Retinal pigment epithelial cell (primary cell): ENCODE results near the gene CLDN18.

Source experiments
- DNase-seq: peaks from one replicate; pipeline ENCODE4 v3.0.0-alpha.2; 2010; ENCODE audit warnings: low read depth
- H3K4me3 ChIP-seq: 2 replicates; pipeline ENCODE4 v1.5.1; 2011; ENCODE audit warnings: mild to moderate bottlenecking, low read length, control low read depth, moderate library complexity
- CTCF ChIP-seq: conservative IDR thresholded peaks from 2 replicates; pipeline ENCODE4 v1.5.1; 2011; ENCODE audit warnings: low read depth, low read length, control low read depth, inconsistent platforms

Gene CLDN18

GRCh38 chr3:138047596-138048158, 37.7 kb downstream of the CLDN18 start:
- no peak for TF ChIP-seq CTCF
- H3K4me3 ChIP-seq, result no peak overlapping the region
- DNase-seq, result no peak

GRCh38 chr3:138049157-138049919, 39.4 kb downstream of the CLDN18 start:
- peak; percentile 23 for DNase-seq
- no peak overlapping the region for H3K4me3 ChIP-seq
- TF ChIP-seq CTCF, result peak; percentile 25

DNA sequence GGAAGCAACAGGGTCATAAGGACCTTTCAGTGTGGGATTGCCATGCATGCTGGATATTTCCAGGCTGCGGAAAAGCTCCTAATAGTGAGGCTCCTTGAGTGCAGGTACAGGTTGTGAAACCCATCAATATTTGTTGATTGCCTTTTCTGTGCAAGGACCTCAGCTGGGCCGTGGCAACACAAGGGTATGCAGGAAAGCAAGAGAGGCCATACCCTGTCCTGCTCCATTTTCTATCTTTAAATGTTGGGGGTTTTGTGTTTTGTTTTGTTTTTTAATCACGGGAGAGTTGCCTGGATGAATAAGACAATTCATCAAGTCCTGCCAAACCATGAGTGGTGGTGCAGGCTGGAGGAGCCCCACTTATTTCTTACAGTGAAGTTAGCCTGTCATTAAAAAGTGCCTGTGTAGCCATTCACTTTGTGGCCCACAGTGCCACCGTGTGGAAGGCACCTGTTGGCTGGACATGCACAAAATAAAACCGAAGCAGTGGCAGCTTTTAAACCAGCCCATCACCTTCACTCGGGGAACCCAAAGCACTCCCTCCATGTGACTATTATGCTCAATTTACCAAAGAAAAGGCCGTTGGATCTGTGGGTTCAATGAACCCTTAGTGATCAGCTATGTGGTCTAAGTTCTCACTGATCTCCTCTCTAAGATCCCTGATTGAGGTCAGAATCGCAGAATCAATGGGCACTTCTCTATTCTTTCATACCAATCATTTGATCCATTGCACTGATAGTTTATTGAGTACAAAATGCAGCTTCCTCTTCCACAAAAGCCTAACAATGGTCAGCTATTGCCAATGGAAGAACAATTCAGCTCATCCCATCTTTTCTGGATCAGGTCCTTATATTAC, 42.2 kb downstream of the CLDN18 start:
- no peak overlapping the region for H3K4me3 ChIP-seq
- TF ChIP-seq CTCF, result peak; percentile 89
- DNase-seq, result no peak

GRCh38 chr3:138054057-138054456, 44.1 kb downstream of the CLDN18 start:
- no peak for DNase-seq
- H3K4me3 ChIP-seq, result no peak overlapping the region
- TF ChIP-seq CTCF, result no peak

DNA sequence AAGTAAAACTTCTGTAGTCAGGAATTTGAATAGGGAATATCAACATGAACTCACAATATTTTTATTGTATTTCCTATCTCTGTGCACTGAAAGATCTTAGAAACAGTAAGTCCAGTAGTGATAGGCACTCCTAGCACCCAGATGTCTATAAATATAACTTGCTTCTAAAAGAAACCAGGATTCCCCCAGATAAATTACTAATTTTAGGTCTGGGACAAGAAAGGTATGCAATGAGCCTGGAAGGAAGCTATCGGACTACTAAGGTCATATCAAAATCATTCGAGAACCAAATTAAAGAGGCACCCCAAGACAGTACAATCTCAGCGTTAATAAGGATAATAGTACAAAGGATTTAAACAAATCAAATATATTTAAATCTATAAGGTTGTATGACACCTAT, 47.4 kb downstream of the CLDN18 start:
- no peak for TF ChIP-seq CTCF
- DNase-seq, result no peak
- no peak overlapping the region for H3K4me3 ChIP-seq

- no peak overlapping the region for H3K4me3 ChIP-seq
- DNase-seq, result no peak
- TF ChIP-seq CTCF, result no peak
These were observed 49.3 kb downstream of the CLDN18 start for GRCh38 chr3:138059261-138059660.
